GM23338 (cell line): ENCODE results near the gene MORC3. TPM values are rescaled to one million over a fixed set of nuclear protein-coding genes. Genes with fewer than 3 reads are reported as not detected.

Experiments
- ATAC-seq: fragments of 200-7000 bp; cut with Tn5 transposase; 3 replicates; pipeline ENCODE4 v1.9.1; 2020
- DNase-seq: peaks from one replicate; pipeline ENCODE4 v3.0.0-alpha.2; 2015; ENCODE audit warnings: low spot score
- H2AFZ ChIP-seq: fragments of 200-600 bp; sonication (generic); 2 replicates; pipeline ENCODE4 v1.8.0; 2016; ENCODE audit warnings: antibody characterized with exemption, mild to moderate bottlenecking, moderate library complexity
- H3F3A ChIP-seq: fragments of 200-600 bp; sonication (generic); replicated peaks from 2 replicates; pipeline ENCODE4 v1.8.0; 2017; ENCODE audit warnings: antibody characterized with exemption, mixed run types, low read depth
- H3K27ac ChIP-seq: fragments of 200-600 bp; sonication (generic); 2 replicates; pipeline ENCODE4 v1.6.1; 2016; ENCODE audit warnings: low read depth
- H3K27me3 ChIP-seq: fragments of 200-600 bp; sonication (generic); 2 replicates; pipeline ENCODE4 v1.8.0; 2016; ENCODE audit warnings: mild to moderate bottlenecking, mixed run types, moderate library complexity; ENCODE audit not compliant: insufficient read depth
- H3K36me3 ChIP-seq: fragments of 200-600 bp; sonication (generic); 2 replicates; pipeline ENCODE4 v1.8.0; 2016; ENCODE audit warnings: mild to moderate bottlenecking; ENCODE audit not compliant: insufficient read depth
- H3K4me1 ChIP-seq: fragments of 200-600 bp; sonication (generic); 2 replicates; pipeline ENCODE4 v1.8.0; 2016; ENCODE audit warnings: mild to moderate bottlenecking, moderate library complexity; ENCODE audit not compliant: insufficient read depth
- H3K4me2 ChIP-seq: fragments of 200-600 bp; sonication (generic); 2 replicates; pipeline ENCODE4 v1.7.1; 2017; ENCODE audit warnings: mixed run types
- H3K4me3 ChIP-seq: fragments of 200-600 bp; sonication (generic); 2 replicates; pipeline ENCODE4 v1.6.1; 2016; ENCODE audit warnings: mixed run types
- H3K79me2 ChIP-seq: fragments of 200-600 bp; sonication (generic); replicated peaks from 2 replicates; pipeline ENCODE4 v1.8.0; 2017; ENCODE audit warnings: mild to moderate bottlenecking; ENCODE audit not compliant: insufficient read depth
- H3K9me2 ChIP-seq: fragments of 200-600 bp; sonication (generic); 2 replicates; pipeline ENCODE4 v1.8.0; 2017; ENCODE audit not compliant: insufficient read depth
- H4K20me1 ChIP-seq: fragments of 200-600 bp; sonication (generic); replicated peaks from 2 replicates; pipeline ENCODE4 v1.8.0; 2017; ENCODE audit warnings: mild to moderate bottlenecking; ENCODE audit not compliant: insufficient read depth
- H3K27ac Mint-ChIP-seq: 2 replicates; pipeline ENCODE4 v1.8.0; 2020; ENCODE audit warnings: inconsistent platforms, mild to moderate bottlenecking, moderate library complexity, mixed read lengths
- H3K27me3 Mint-ChIP-seq: 3 replicates; pipeline ENCODE4 v1.8.0; 2022; ENCODE audit warnings: low read depth, mild to moderate bottlenecking, moderate library complexity, mixed read lengths, inconsistent platforms; ENCODE audit not compliant: insufficient read depth, poor library complexity
- H3K36me3 Mint-ChIP-seq: 3 replicates; pipeline ENCODE4 v1.8.0; 2021; ENCODE audit warnings: low read depth, mild to moderate bottlenecking, inconsistent platforms, moderate library complexity, mixed read lengths
- H3K4me1 Mint-ChIP-seq: 3 replicates; pipeline ENCODE4 v1.8.0; 2020; ENCODE audit warnings: mild to moderate bottlenecking, inconsistent platforms, mixed read lengths
- H3K4me3 Mint-ChIP-seq: 3 replicates; pipeline ENCODE4 v1.8.0; 2021; ENCODE audit warnings: moderate library complexity, mild to moderate bottlenecking, inconsistent platforms, mixed read lengths
- H3K9me3 Mint-ChIP-seq: 3 replicates; pipeline ENCODE4 v1.8.0; 2020; ENCODE audit warnings: moderate library complexity, mild to moderate bottlenecking, inconsistent platforms, mixed read lengths
- CREB1 ChIP-seq: fragments of 250-450 bp; sonication (Bioruptor Pico); IDR thresholded peaks from 2 replicates; pipeline ENCODE4 v1.5.0; 2020; ENCODE audit warnings: low read depth, mild to moderate bottlenecking, moderate library complexity
- EZH2 ChIP-seq: fragments of 200-600 bp; sonication (generic); IDR thresholded peaks from one replicate; pipeline ENCODE4 v1.8.0; 2017; ENCODE audit warnings: antibody characterized with exemption, mild to moderate bottlenecking, low read depth; ENCODE audit not compliant: unreplicated experiment
- EZH2phosphoT487 ChIP-seq: fragments of 200-600 bp; sonication (generic); IDR thresholded peaks from one replicate; pipeline ENCODE4 v1.8.1; 2018; ENCODE audit warnings: antibody characterized with exemption; ENCODE audit not compliant: unreplicated experiment
- JUNB ChIP-seq: IDR thresholded peaks from one replicate; pipeline ENCODE4 v1.6.1; 2016; ENCODE audit warnings: antibody characterized with exemption; ENCODE audit not compliant: unreplicated experiment
- NANOG ChIP-seq: IDR thresholded peaks from 2 replicates; pipeline ENCODE4 v1.6.1; 2016; ENCODE audit warnings: antibody characterized with exemption, borderline replicate concordance
- POLR2AphosphoS5 ChIP-seq: IDR thresholded peaks from 2 replicates; pipeline ENCODE4 v1.6.1; 2016; ENCODE audit warnings: antibody characterized with exemption, low read depth
- STAT1 ChIP-seq: IDR thresholded peaks from one replicate; pipeline ENCODE4 v1.6.1; 2016; ENCODE audit warnings: antibody characterized with exemption; ENCODE audit not compliant: unreplicated experiment
- ZNF114 ChIP-seq: fragments of 250-450 bp; sonication (Bioruptor Pico); IDR thresholded peaks from 2 replicates; pipeline ENCODE4 v1.5.0; 2020; ENCODE audit warnings: mild to moderate bottlenecking, moderate library complexity
- ZNF331 ChIP-seq: fragments of 250-450 bp; sonication (Bioruptor Pico); IDR thresholded peaks from 2 replicates; pipeline ENCODE4 v1.5.0; 2020; ENCODE audit warnings: low read depth, mild to moderate bottlenecking, moderate library complexity
- polyA plus RNA-seq: library from polyadenylated mRNA; unstranded; fragments of >200 nt; fragmentation: Nextera tagmentation; extraction: Ambion mirVana; gene quantifications from 2 replicates; pipeline ENCODE4 v1.2.1, GENCODE V29; 2016
- total RNA-seq: library from RNA; depleted of rRNA; stranded (reverse); fragments of >200 nt; shearing (Covaris generic); gene quantifications from 2 replicates; pipeline ENCODE4 v1.2.3, GENCODE V29; 2014
- TF ChIP-seq, protein P1 (sequence below): IDR thresholded peaks from one replicate; pipeline ENCODE4 v1.6.1; 2018; ENCODE audit warnings: antibody characterized with exemption; ENCODE audit not compliant: unreplicated experiment
- TF ChIP-seq, protein P2 (sequence below), 2 experiments: fragments of 200-600 bp in 1 of 2; sonication (generic) in 1 of 2; conservative IDR thresholded peaks; 2 replicates each; pipeline versions ENCODE4 v1.5.1 to v1.6.1; 2016 to 2017; ENCODE audit warnings: antibody characterized with exemption in 2 of 2, low read depth in 2 of 2, mild to moderate bottlenecking in 2 of 2, moderate library complexity in 1 of 2
- TF ChIP-seq, protein P3 (sequence below): IDR thresholded peaks from 2 replicates; pipeline ENCODE4 v1.6.1; 2016; ENCODE audit warnings: antibody characterized with exemption

MORC3 gene
- total and polyA plus RNA-seq, 2 experiments from 2014 or later: 11.5 to 25.4 TPM

DNA sequence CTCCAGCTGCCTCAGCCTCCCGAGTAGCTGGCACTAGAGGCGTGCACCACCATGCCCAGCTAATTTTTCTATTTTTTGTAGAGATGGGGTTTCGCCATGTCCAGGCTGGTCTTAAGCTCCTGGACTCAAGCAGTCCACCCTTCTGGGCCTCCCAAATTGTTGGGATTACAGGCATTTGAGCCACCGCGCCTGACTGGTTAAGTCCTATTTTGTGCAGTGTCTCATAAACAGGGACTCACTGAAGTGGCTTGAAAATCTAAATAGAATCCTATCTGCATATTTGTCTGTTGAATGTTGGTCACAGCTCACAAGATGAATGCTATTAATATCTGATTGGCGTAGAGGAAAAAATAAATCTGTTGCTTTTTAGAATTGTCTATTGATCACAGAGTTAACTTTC, 59.3 kb downstream of the MORC3 start:
- ATAC-seq (no peak), DNase-seq (no peak)
- Histone ChIP-seq H3K27me3 (no peaks in the 10 kb centered on the region), H4K20me1 (no peaks in the 10 kb centered on the region), H3K27ac (no peak overlapping the region), H3K79me2 (no peaks in the 10 kb centered on the region), H3K4me3 (no peak overlapping the region), H3K9me2 (peaks cover 4% of the 10 kb centered on the region), H3K4me2 (no peak overlapping the region), H3K36me3 (peaks cover 27% of the 10 kb centered on the region; the same call in 1 of the 2 replicates), H3K4me1 (peaks cover 2% of the 10 kb centered on the region; the same call in 1 of the 2 replicates), H2AFZ (no peak overlapping the region), H3F3A (peaks cover 3% of the 10 kb centered on the region; the same call in 1 of the 2 replicates)
- Mint-ChIP-seq H3K4me3 (no peak overlapping the region), H3K27me3 (no peaks in the 10 kb centered on the region), H3K4me1 (peaks cover 2% of the 10 kb centered on the region; the same call in 1 of the 3 replicates), H3K36me3 (peaks cover 18% of the 10 kb centered on the region; the same call in 2 of the 3 replicates), H3K27ac (0 out of 2 replicates have a peak overlapping the region, but pooled peaks have one; percentile 7), H3K9me3 (no peaks in the 10 kb centered on the region)
- TF ChIP-seq, protein P1, sequence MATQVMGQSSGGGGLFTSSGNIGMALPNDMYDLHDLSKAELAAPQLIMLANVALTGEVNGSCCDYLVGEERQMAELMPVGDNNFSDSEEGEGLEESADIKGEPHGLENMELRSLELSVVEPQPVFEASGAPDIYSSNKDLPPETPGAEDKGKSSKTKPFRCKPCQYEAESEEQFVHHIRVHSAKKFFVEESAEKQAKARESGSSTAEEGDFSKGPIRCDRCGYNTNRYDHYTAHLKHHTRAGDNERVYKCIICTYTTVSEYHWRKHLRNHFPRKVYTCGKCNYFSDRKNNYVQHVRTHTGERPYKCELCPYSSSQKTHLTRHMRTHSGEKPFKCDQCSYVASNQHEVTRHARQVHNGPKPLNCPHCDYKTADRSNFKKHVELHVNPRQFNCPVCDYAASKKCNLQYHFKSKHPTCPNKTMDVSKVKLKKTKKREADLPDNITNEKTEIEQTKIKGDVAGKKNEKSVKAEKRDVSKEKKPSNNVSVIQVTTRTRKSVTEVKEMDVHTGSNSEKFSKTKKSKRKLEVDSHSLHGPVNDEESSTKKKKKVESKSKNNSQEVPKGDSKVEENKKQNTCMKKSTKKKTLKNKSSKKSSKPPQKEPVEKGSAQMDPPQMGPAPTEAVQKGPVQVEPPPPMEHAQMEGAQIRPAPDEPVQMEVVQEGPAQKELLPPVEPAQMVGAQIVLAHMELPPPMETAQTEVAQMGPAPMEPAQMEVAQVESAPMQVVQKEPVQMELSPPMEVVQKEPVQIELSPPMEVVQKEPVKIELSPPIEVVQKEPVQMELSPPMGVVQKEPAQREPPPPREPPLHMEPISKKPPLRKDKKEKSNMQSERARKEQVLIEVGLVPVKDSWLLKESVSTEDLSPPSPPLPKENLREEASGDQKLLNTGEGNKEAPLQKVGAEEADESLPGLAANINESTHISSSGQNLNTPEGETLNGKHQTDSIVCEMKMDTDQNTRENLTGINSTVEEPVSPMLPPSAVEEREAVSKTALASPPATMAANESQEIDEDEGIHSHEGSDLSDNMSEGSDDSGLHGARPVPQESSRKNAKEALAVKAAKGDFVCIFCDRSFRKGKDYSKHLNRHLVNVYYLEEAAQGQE: no peak
- TF ChIP-seq EZH2phosphoT487 (no peak), STAT1 (no peak), POLR2AphosphoS5 (no peak), EZH2 (no peak), ZNF114 (CRISPR knock-in tag) (no peak), NANOG (no peak), JUNB (no peak), CREB1 (CRISPR knock-in tag) (no peak), ZNF331 (no peak)
- TF ChIP-seq, protein P2, sequence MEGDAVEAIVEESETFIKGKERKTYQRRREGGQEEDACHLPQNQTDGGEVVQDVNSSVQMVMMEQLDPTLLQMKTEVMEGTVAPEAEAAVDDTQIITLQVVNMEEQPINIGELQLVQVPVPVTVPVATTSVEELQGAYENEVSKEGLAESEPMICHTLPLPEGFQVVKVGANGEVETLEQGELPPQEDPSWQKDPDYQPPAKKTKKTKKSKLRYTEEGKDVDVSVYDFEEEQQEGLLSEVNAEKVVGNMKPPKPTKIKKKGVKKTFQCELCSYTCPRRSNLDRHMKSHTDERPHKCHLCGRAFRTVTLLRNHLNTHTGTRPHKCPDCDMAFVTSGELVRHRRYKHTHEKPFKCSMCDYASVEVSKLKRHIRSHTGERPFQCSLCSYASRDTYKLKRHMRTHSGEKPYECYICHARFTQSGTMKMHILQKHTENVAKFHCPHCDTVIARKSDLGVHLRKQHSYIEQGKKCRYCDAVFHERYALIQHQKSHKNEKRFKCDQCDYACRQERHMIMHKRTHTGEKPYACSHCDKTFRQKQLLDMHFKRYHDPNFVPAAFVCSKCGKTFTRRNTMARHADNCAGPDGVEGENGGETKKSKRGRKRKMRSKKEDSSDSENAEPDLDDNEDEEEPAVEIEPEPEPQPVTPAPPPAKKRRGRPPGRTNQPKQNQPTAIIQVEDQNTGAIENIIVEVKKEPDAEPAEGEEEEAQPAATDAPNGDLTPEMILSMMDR (conservative IDR thresholded peaks at IDR 0.05; ENCODE audit: low read depth in 2 of 2): no peak
- TF ChIP-seq, protein P3, sequence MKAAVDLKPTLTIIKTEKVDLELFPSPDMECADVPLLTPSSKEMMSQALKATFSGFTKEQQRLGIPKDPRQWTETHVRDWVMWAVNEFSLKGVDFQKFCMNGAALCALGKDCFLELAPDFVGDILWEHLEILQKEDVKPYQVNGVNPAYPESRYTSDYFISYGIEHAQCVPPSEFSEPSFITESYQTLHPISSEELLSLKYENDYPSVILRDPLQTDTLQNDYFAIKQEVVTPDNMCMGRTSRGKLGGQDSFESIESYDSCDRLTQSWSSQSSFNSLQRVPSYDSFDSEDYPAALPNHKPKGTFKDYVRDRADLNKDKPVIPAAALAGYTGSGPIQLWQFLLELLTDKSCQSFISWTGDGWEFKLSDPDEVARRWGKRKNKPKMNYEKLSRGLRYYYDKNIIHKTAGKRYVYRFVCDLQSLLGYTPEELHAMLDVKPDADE: no peak
